GM19468 (cell line): Measurements from ENCODE around the gene ACAN.

ENCODE experiments used
- ATAC-seq: cut with Tn5 transposase; IDR thresholded peaks from one replicate; pipeline ENCODE4 v1.9.1; 2021; ENCODE audit warnings: mild to moderate bottlenecking, moderate library complexity, moderate number of reproducible peaks; ENCODE audit not compliant: unreplicated experiment; ENCODE audit errors: extremely low read depth

The ACAN gene

GRCh38 chr15:88800026-88800425 lies 3.2 kb upstream of the ACAN start:
- no peak for ATAC-seq

DNA sequence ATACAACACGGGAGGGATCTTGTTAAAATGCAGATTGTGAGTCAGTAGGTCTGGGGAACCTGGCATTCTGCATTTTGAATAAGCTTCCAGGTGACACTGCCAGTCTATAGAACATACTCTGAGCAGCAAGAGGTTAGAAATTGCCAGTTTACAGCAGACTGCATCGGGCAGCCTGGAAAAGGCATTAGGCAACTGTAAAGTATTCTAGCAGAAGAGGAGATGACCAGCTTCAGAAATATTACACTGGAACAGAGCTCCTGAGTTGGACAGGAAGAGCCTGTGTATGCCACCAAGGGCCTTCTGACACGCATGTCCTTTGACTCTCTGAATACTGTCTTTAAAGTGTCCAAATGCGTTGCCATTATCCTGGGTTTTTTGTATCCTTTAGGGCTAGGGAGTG lies 2.5 kb upstream of the ACAN start:
- ATAC-seq, result no peak

- ATAC-seq, result no peak
These were observed 816 bp upstream of the ACAN start for GRCh38 chr15:88802250-88802990.

- ATAC-seq, result no peak
These were observed 320 bp upstream of the ACAN start for GRCh38 chr15:88802991-88803240.

DNA sequence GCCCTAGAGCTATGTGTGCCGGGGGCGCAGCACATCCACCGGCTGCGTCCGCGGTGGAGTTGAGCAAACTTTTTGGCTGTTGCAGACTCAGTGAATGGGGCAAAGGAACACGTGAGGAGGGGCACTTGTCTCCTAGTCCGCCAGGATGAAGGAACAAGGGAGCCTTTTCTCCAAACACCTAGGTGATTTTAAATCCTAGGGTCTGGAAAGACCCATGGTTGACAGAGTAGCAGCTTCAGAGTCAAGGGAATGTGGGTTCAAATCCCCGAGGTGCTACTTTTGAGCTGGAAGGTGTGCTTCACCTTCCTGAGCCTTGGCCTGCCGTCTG lies 648 bp downstream of the ACAN start:
- ATAC-seq, result no peak

DNA sequence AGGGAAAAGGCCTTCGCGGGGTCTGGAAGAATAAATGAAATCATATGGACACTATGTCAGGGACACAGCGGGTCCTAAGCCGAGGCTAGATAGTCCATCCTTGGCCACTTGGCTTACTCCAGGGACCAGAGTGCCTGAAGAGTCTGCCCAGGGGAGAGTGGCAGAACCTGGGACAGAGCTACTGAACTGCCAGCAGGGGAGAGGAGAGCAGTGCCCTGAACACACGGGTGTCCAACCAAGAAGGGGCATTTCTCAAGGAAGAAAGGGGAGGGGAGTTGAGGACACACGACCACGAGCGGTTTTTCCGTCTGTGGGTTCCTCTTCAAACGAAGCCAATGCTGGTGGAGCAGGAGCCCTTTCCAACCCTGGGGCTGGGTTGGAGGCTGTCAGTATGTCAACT lies 1.0 kb downstream of the ACAN start:
- ATAC-seq, result no peak

DNA sequence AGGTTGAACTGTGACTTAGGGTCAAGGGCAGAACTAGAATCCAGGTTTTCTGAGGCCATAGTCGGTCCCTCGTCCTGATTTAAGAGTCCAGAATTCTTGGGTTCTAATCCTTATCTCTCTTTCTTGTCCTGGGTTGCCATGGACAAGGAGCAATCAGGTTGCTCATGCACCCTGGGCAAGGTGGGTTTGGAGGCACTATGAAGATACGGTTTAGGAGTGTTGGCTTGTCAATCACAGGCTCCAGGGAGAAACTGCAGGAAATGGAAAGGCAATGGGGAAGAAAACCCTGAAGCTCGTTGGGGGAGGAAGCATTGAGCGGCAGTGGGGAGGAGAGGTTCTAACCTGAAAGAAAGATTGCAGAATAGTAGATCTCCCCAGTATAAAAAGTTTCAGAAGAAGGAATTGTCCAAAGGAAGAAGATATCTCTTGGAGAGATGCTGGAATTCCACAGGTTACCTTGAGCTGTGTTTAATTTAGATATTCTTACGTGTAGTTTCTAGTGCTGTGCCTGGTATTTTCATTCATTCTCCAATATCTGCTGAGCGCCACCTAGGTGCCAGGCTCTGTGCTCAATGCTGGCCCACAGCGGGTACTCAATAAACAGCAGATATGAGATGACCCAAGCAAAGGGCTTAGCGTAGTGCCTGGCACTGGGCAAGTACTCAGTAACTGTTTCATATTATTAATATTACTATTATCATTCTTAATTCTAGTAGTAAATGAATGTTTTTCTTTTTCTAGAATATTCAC lies 2.0 kb downstream of the ACAN start:
- ATAC-seq, result no peak

GRCh38 chr15:88810446-88810845 lies 7.2 kb downstream of the ACAN start:
- ATAC-seq, result no peak

GRCh38 chr15:88812133-88812532 lies 8.9 kb downstream of the ACAN start:
- ATAC-seq, result no peak

DNA sequence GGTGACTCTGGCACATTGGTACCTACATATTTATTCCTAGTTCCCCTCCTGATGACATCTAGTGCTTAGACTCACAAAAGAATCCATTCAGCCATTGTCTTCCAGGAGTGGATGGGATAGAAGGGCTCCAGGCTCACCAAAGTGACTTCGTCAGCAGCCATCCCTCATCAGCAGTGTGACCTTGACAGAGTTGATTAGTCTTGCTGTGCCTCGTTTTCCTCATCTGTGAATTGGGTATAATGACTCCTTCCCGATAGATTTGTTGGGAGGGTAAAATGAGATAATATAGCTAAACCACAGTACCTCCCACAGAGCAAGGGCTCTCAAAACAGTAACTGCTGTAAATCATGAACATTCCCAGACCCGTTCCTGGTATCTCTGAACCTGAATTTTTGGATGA lies 10.7 kb downstream of the ACAN start:
- ATAC-seq, result no peak

- no peak for ATAC-seq
These were observed 11.2 kb downstream of the ACAN start for GRCh38 chr15:88814393-88814792.

- ATAC-seq, result no peak
These were observed 15.7 kb downstream of the ACAN start for GRCh38 chr15:88818920-88819319.

GRCh38 chr15:88821993-88822392 lies 18.8 kb downstream of the ACAN start:
- no peak for ATAC-seq

GRCh38 chr15:88828791-88829190 lies 25.6 kb downstream of the ACAN start:
- no peak for ATAC-seq

DNA sequence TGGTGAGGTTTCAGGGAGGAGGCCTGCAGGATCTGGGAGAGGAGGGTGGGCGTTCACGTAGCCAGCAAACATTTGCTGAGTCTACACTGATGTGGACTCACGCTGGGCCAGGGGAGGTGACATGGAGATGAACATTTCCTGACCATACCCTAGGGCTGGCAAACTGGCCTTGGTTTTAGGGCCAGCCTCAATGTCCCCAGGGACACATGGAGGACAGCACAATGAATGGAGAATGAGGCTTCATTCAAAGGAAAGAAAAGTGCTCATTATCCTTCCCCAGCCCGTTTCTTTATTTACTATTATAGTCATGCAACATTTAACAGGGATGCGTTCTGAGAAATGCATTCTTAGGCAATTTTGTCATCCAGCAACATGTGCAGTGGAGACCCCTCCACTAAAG lies 26.8 kb downstream of the ACAN start:
- ATAC-seq, result no peak

DNA sequence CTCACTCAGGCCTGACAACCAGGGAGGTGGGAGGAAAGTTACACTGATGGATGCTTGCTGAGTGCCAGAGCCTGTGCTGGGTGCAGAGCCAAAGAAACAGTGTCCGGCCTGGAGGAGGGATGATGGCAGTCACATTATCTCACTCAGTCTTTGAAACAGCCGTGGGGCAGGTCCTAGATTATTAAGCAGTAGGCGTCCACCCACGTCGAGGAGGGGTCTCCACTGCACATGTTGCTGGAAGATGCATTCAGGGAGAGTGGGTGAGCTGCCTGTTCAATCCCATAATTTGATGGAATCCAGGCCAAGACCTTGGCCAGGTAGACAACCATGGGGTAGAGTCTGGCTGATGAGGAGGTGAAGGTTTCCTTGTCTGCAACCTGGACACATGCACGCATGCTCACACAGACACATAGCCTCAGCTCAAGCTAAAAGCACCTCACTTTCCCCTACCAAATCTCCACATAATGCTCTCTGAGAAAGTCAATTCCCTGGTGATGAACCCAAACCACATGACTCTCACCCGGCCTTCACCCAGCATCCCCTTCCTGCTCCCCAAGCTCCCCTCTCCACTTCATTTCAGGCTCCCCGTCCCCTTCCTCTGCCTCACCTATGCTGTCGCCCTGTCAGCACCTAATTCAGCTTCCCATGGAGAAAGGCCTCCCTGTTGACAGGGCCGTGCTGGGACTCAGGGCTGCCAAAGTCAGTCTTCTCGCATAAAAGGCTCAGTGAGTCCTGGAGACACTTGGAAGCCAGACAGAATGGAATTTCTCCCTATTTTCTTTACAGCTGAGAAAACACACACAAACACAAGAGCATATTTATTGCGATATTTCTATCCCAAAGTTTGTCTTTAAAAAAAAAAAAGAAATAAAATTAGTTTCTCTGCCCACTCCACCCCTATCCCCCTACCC lies 29.8 kb downstream of the ACAN start:
- no peak for ATAC-seq

- no peak for ATAC-seq
These were observed 30.5 kb downstream of the ACAN start for GRCh38 chr15:88833731-88834100.

DNA sequence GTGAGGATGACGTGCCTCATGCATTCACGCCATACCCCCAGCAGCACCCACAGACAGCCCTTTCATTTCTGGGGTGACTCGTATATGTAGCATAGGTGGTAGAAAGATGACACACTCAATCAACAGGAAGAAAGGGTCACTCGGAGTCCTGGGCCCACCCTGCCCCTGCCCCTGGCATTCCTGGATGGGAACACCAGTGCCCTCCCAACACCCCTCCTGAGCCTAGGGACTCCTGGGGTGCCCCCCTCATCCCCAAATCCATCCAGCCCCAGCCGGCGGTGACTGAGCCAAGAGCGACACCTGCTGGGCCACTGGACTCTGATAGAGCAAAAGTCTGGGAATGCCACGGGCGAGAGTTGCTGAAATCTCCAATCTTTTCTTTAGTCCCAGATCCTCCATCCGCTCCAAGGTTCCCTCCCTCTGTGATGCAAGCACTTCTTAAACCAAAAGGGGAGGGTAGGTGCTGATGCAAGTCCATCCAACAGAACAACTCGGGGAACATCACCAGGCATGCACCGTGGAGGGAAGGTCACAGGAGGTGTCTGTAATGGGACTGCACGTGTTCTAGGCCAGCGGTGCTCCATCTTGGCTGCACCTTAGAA lies 31.1 kb downstream of the ACAN start:
- ATAC-seq, result no peak

DNA sequence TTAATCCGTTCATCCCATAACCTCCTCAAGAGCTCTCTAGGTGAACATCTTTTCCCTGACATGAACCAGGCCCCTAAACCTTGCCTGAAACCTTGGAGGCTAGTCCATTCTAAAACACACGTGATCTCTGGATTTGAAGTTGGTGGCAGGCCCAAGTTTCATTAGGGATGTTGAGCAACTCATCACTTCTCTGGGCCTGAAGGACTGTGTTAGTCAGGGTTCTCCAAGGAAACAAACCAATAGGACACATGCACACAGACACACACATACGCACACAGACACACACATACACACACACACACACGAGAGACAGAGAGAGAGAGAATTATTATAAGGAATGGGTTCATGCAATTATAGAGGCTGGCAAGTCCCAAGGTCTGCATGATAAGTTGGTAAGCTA lies 31.9 kb downstream of the ACAN start:
- ATAC-seq, result no peak

- no peak for ATAC-seq
These were observed 32.4 kb downstream of the ACAN start for GRCh38 chr15:88835646-88836045.

DNA sequence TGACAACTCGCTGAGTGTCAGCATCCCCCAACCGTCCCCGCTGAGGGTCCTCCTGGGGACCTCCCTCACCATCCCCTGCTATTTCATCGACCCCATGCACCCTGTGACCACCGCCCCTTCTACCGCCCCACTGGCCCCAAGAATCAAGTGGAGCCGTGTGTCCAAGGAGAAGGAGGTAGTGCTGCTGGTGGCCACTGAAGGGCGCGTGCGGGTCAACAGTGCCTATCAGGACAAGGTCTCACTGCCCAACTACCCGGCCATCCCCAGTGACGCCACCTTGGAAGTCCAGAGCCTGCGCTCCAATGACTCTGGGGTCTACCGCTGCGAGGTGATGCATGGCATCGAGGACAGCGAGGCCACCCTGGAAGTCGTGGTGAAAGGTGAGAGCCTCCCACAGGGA lies 35.4 kb downstream of the ACAN start:
- ATAC-seq, result no peak
